MM.1S (cell line): ENCODE results near the gene LRATD1.

ENCODE experiments used
- DNase-seq: peaks from one replicate; pipeline ENCODE4 v3.0.0-alpha.2; 2015
- H2AFZ ChIP-seq: fragments of 300-600 bp; sonication (generic); 2 replicates; pipeline ENCODE4 v1.6.0; 2016; ENCODE audit warnings: antibody characterized with exemption, low read length
- H3F3A ChIP-seq: fragments of 300-600 bp; sonication (generic); 2 replicates; pipeline ENCODE4 v1.6.1; 2016; ENCODE audit warnings: mild to moderate bottlenecking, antibody characterized with exemption, low read length, moderate library complexity, mixed read lengths; ENCODE audit not compliant: insufficient read depth
- H3K27ac ChIP-seq: fragments of 300-600 bp; sonication (generic); 2 replicates; pipeline ENCODE4 v1.5.1; 2016; ENCODE audit warnings: mild to moderate bottlenecking, low read length
- H3K27me3 ChIP-seq: fragments of 300-600 bp; sonication (generic); replicated peaks from 2 replicates; pipeline ENCODE4 v1.6.0; 2016; ENCODE audit warnings: low read length; ENCODE audit not compliant: insufficient read depth
- H3K36me3 ChIP-seq: fragments of 300-600 bp; sonication (generic); replicated peaks from 2 replicates; pipeline ENCODE4 v1.6.1; 2016; ENCODE audit warnings: mild to moderate bottlenecking, low read length, mixed read lengths; ENCODE audit not compliant: insufficient read depth
- H3K4me1 ChIP-seq: fragments of 300-600 bp; sonication (generic); 2 replicates; pipeline ENCODE4 v1.6.1; 2016; ENCODE audit warnings: low read length, mixed read lengths
- H3K4me2 ChIP-seq: fragments of 300-600 bp; sonication (generic); 2 replicates; pipeline ENCODE4 v1.6.0; 2016; ENCODE audit warnings: low read depth, low read length
- H3K4me3 ChIP-seq: fragments of 300-600 bp; sonication (generic); 2 replicates; pipeline ENCODE4 v1.5.1; 2016; ENCODE audit warnings: low read length, mixed read lengths
- H3K79me2 ChIP-seq: fragments of 300-600 bp; sonication (generic); 2 replicates; pipeline ENCODE4 v1.6.1; 2016; ENCODE audit warnings: mixed run types, low read length, mixed read lengths
- H3K9ac ChIP-seq: fragments of 300-600 bp; sonication (generic); 2 replicates; pipeline ENCODE4 v1.6.1; 2016; ENCODE audit warnings: low read length, mixed read lengths
- H3K9me2 ChIP-seq: fragments of 300-600 bp; sonication (generic); replicated peaks from 2 replicates; pipeline ENCODE4 v1.6.1; 2016; ENCODE audit warnings: mild to moderate bottlenecking, low read length, mixed read lengths; ENCODE audit not compliant: insufficient read depth
- H3K9me3 ChIP-seq: fragments of 300-600 bp; sonication (generic); replicated peaks from 2 replicates; pipeline ENCODE4 v1.6.1; 2016; ENCODE audit warnings: mild to moderate bottlenecking, low read length, mixed read lengths; ENCODE audit not compliant: insufficient read depth
- H4K20me1 ChIP-seq: fragments of 300-600 bp; sonication (generic); 2 replicates; pipeline ENCODE4 v1.6.1; 2016; ENCODE audit warnings: mild to moderate bottlenecking, low read length, moderate library complexity, mixed read lengths; ENCODE audit not compliant: insufficient read depth
- EZH2 ChIP-seq: fragments of 300-600 bp; sonication (generic); optimal IDR thresholded peaks from 2 replicates; pipeline ENCODE3; 2017; ENCODE audit warnings: low read depth, mild to moderate bottlenecking, antibody characterized with exemption, low read length, mixed read lengths
- EZH2phosphoT487 ChIP-seq: fragments of 300-600 bp; sonication (generic); IDR thresholded peaks from 2 replicates; pipeline ENCODE4 v1.6.1; 2018; ENCODE audit warnings: antibody characterized with exemption, low read length
- TF ChIP-seq, protein P1 (sequence below): fragments of 300-600 bp; sonication (generic); IDR thresholded peaks from 2 replicates; pipeline ENCODE4 v1.5.1; 2016; ENCODE audit warnings: antibody characterized with exemption, low read length, mixed read lengths

Gene LRATD1

GRCh38 chr2:14632133-14632936 is at the start of gene LRATD1:
LRATD1 (plus strand) TSS chr2:14632717; CDS start chr2:14633980, 1,263 bp downstream.
- Histone ChIP-seq H3K4me1 (no peaks in the 10 kb centered on the region), H3K36me3 (no peaks in the 10 kb centered on the region), H4K20me1 (no peaks in the 10 kb centered on the region), H3K9ac (no peak within 1 kb of the TSS), H2AFZ (no peak within 1 kb of the TSS), H3K4me3 (no peak within 1 kb of the TSS), H3K9me2 (no peaks in the 10 kb centered on the region), H3K27ac (no peak within 1 kb of the TSS), H3K79me2 (no peaks in the 10 kb centered on the region), H3K4me2 (no peak within 1 kb of the TSS), H3F3A (no peaks in the 10 kb centered on the region), H3K9me3 (no peaks in the 10 kb centered on the region), H3K27me3 (no peaks in the 10 kb centered on the region)
- DNase-seq: no peak
- no peak for TF ChIP-seq EZH2phosphoT487
- TF ChIP-seq, protein P1, sequence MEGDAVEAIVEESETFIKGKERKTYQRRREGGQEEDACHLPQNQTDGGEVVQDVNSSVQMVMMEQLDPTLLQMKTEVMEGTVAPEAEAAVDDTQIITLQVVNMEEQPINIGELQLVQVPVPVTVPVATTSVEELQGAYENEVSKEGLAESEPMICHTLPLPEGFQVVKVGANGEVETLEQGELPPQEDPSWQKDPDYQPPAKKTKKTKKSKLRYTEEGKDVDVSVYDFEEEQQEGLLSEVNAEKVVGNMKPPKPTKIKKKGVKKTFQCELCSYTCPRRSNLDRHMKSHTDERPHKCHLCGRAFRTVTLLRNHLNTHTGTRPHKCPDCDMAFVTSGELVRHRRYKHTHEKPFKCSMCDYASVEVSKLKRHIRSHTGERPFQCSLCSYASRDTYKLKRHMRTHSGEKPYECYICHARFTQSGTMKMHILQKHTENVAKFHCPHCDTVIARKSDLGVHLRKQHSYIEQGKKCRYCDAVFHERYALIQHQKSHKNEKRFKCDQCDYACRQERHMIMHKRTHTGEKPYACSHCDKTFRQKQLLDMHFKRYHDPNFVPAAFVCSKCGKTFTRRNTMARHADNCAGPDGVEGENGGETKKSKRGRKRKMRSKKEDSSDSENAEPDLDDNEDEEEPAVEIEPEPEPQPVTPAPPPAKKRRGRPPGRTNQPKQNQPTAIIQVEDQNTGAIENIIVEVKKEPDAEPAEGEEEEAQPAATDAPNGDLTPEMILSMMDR: no peak
- TF ChIP-seq EZH2: no peak

- H3K27ac ChIP-seq: no peak overlapping the region
- TF ChIP-seq, protein P1: no peak
- TF ChIP-seq EZH2 (no peak), EZH2phosphoT487 (no peak)
These were observed 49.5 kb upstream of the LRATD1 start for GRCh38 chr2:14583059-14583458.

GRCh38 chr2:14583802-14584201 is 48.7 kb upstream of the LRATD1 start:
- no peaks in the 10 kb centered on the region for H3K27me3 ChIP-seq
- no peak overlapping the region for H3K4me3 ChIP-seq
- H3K4me1 ChIP-seq: no peaks in the 10 kb centered on the region
- H4K20me1 ChIP-seq: no peaks in the 10 kb centered on the region
- no peak for TF ChIP-seq EZH2
- no peaks in the 10 kb centered on the region for H3K36me3 ChIP-seq
- H3K9ac ChIP-seq: no peak overlapping the region
- DNase-seq: no peak
- H3F3A ChIP-seq: no peaks in the 10 kb centered on the region
- H3K4me2 ChIP-seq: no peak overlapping the region
- H3K9me2 ChIP-seq: no peaks in the 10 kb centered on the region
- no peaks in the 10 kb centered on the region for H3K79me2 ChIP-seq
- no peak overlapping the region for H2AFZ ChIP-seq
- H3K9me3 ChIP-seq: no peaks in the 10 kb centered on the region
- H3K27ac ChIP-seq: no peak overlapping the region

More at GRCh38 chr2:14583059-14583458, 49.5 kb upstream of the LRATD1 start:
- no peaks in the 10 kb centered on the region for H3F3A ChIP-seq
- no peaks in the 10 kb centered on the region for H3K4me1 ChIP-seq
- no peak overlapping the region for H3K4me2 ChIP-seq
- H3K9ac ChIP-seq: no peak overlapping the region
- no peak for DNase-seq
- no peaks in the 10 kb centered on the region for H3K36me3 ChIP-seq
- H3K27me3 ChIP-seq: no peaks in the 10 kb centered on the region
- no peak overlapping the region for H2AFZ ChIP-seq
- H3K9me3 ChIP-seq: no peaks in the 10 kb centered on the region
- no peaks in the 10 kb centered on the region for H4K20me1 ChIP-seq
- no peaks in the 10 kb centered on the region for H3K79me2 ChIP-seq
- H3K9me2 ChIP-seq: no peaks in the 10 kb centered on the region
- no peak overlapping the region for H3K4me3 ChIP-seq

- no peaks in the 10 kb centered on the region for H4K20me1 ChIP-seq
- H3F3A ChIP-seq: no peaks in the 10 kb centered on the region
- no peak overlapping the region for H3K4me2 ChIP-seq
- H3K79me2 ChIP-seq: no peaks in the 10 kb centered on the region
- H3K27ac ChIP-seq: no peak overlapping the region
- no peaks in the 10 kb centered on the region for H3K27me3 ChIP-seq
- H2AFZ ChIP-seq: no peak overlapping the region
- DNase-seq: no peak
- no peaks in the 10 kb centered on the region for H3K9me3 ChIP-seq
- H3K4me3 ChIP-seq: no peak overlapping the region
- H3K36me3 ChIP-seq: no peaks in the 10 kb centered on the region
- TF ChIP-seq, protein P1: no peak
- TF ChIP-seq EZH2phosphoT487: no peak
- TF ChIP-seq EZH2: no peak
- H3K9me2 ChIP-seq: no peaks in the 10 kb centered on the region
- H3K4me1 ChIP-seq: no peaks in the 10 kb centered on the region
- H3K9ac ChIP-seq: no peak overlapping the region
These were observed 45.4 kb upstream of the LRATD1 start for GRCh38 chr2:14587119-14587518.
